Measurements from ENCODE around the gene CDS2. TPM values are rescaled to one million over a fixed set of nuclear protein-coding genes. Genes with fewer than 3 reads are reported as not detected.
A peak's percentile ranks its signal among the peaks of the same experiment; 100 is the strongest.

Gene CDS2
- total RNA-seq, 1 experiment from 2014 or later, result 26.3 TPM

DNA sequence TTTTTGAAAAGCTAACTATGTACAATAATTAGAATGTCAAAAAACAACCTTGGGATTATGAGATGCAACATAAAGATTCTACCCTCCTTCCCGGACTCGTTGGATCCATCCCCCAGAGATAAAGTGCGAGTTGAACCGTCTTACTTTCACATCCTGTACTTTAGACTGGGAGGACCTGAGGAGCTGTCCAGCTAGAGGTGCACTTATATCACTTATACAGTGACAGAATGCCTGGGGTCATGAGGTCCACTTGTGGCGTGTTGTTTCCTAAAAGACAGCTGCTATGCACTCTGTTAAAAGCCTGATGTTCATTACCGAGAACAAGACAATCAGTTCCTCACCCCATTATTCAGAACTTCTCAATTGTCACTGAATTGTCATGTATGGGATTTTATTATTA is 2.1 kb downstream of the CDS2 start:
- ChIA-PET CTCF (interaction anchor here (0.7 to 6.1 kb wide), 13 partner anchors 13 to 521 kb away, joined by 3 to 162 read pairs (median 3); no protein-coding TSS in a partner anchor), POLR2A (interaction anchor here (0.5 to 1.6 kb wide), 7 partner anchors 8 to 393 kb away, joined by 3 to 8 read pairs (median 3); partner anchors contain the start of gene PCNA)
- TF ChIP-seq, protein P1, sequence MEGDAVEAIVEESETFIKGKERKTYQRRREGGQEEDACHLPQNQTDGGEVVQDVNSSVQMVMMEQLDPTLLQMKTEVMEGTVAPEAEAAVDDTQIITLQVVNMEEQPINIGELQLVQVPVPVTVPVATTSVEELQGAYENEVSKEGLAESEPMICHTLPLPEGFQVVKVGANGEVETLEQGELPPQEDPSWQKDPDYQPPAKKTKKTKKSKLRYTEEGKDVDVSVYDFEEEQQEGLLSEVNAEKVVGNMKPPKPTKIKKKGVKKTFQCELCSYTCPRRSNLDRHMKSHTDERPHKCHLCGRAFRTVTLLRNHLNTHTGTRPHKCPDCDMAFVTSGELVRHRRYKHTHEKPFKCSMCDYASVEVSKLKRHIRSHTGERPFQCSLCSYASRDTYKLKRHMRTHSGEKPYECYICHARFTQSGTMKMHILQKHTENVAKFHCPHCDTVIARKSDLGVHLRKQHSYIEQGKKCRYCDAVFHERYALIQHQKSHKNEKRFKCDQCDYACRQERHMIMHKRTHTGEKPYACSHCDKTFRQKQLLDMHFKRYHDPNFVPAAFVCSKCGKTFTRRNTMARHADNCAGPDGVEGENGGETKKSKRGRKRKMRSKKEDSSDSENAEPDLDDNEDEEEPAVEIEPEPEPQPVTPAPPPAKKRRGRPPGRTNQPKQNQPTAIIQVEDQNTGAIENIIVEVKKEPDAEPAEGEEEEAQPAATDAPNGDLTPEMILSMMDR (IDR thresholded peaks at IDR 0.05; ENCODE audit: unreplicated experiment), result no peak
- H3K4me1 Mint-ChIP-seq (ENCODE audit: insufficient read depth, unreplicated experiment), result peaks cover 21% of the 10 kb centered on the region
- intact Hi-C loops (cut with micrococcal nuclease), result no loop called here
- no TSS peak for BruUV-seq (replicated peaks)
- H3K36me3 Mint-ChIP-seq (ENCODE audit: insufficient read depth, unreplicated experiment), result peaks cover 6% of the 10 kb centered on the region
- H3K27ac Mint-ChIP-seq (ENCODE audit: low read depth, unreplicated experiment), result no peak overlapping the region
- no peaks in the 10 kb centered on the region for H3K27me3 Mint-ChIP-seq (ENCODE audit: insufficient read depth, unreplicated experiment)
- H3K4me3 Mint-ChIP-seq (ENCODE audit: unreplicated experiment), result no peak overlapping the region
- no peaks in the 10 kb centered on the region for H3K9me3 Mint-ChIP-seq (ENCODE audit: unreplicated experiment)
- DNase-seq (ENCODE audit: unreplicated experiment), result no peak

DNA sequence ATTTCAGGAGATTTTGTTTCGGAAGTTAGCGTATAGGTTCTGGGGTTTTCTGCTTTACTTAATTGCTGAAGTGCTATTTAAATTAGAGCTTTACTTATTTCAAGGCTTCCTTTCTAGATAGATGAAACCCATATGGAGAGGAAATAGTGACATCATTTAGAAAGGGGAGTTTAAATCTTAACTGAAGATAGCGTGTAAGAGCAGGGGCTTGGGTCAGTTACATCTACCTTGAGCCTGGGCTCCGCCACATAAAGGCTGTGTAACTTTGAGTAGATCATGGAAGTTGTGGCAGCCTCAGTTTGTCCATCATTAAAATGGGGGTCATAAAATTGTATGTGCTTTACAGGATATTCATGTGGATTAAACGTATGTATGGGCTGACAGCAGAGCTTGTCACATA is 4.7 kb downstream of the CDS2 start:
- no peaks in the 10 kb centered on the region for H3K9me3 Mint-ChIP-seq (ENCODE audit: unreplicated experiment)
- POLR2A ChIA-PET, result no interaction called here

DNA sequence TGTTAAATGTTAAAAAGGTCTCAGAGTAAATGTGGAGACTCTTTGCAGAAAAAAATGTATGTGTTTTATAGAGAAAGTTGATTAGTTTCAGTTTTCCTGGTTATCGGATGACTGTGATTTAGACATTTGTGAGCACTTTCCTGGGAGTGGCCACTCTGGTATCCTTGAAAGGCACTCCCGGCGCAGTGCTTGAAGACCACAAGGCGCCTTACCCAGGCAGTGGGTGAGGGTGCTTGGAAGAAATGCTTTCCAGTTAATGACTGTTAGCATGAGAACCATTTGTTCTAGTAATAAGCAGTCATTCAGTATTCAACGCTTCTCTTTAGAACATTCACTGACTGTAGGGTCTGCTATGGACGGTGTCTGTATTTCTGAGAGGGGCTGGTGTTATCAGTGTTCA is 7.2 kb downstream of the CDS2 start:
- no peak for DNase-seq (ENCODE audit: unreplicated experiment)
- ChIA-PET POLR2A (interaction anchor here (1.1 to 1.4 kb wide), 2 partner anchors 14 to 35 kb away, joined by 4 to 6 read pairs; no protein-coding TSS in a partner anchor), CTCF (interaction anchor here (0.7 to 2.8 kb wide), 4 partner anchors 8 to 71 kb away, joined by 3 to 13 read pairs (median 8); partner anchors contain the start of gene CDS2)
- H3K27me3 Mint-ChIP-seq (ENCODE audit: insufficient read depth, unreplicated experiment), result no peaks in the 10 kb centered on the region
- peaks cover 8% of the 10 kb centered on the region for H3K36me3 Mint-ChIP-seq (ENCODE audit: insufficient read depth, unreplicated experiment)
- H3K4me3 Mint-ChIP-seq (ENCODE audit: unreplicated experiment), result no peak overlapping the region
- H3K9me3 Mint-ChIP-seq (ENCODE audit: unreplicated experiment), result no peaks in the 10 kb centered on the region
- no peak overlapping the region for H3K27ac Mint-ChIP-seq (ENCODE audit: low read depth, unreplicated experiment)
- TF ChIP-seq, protein P1 (IDR thresholded peaks at IDR 0.05; ENCODE audit: unreplicated experiment), result no peak
- no TSS peak for BruUV-seq (replicated peaks)
- intact Hi-C loops (cut with micrococcal nuclease), result no loop called here
- H3K4me1 Mint-ChIP-seq (ENCODE audit: insufficient read depth, unreplicated experiment), result no peaks in the 10 kb centered on the region

More for the DNA sequence above, 4.7 kb downstream of the CDS2 start:
- Mint-ChIP-seq H3K4me1 (ENCODE audit: insufficient read depth, unreplicated experiment) (peaks cover 16% of the 10 kb centered on the region), H3K27me3 (ENCODE audit: insufficient read depth, unreplicated experiment) (no peaks in the 10 kb centered on the region), H3K36me3 (ENCODE audit: insufficient read depth, unreplicated experiment) (peaks cover 8% of the 10 kb centered on the region), H3K4me3 (ENCODE audit: unreplicated experiment) (no peak overlapping the region), H3K27ac (ENCODE audit: low read depth, unreplicated experiment) (no peak overlapping the region)
- no TSS peak for BruUV-seq (replicated peaks)
- DNase-seq (ENCODE audit: unreplicated experiment), result no peak
- TF ChIP-seq, protein P1 (IDR thresholded peaks at IDR 0.05; ENCODE audit: unreplicated experiment), result no peak
- CTCF ChIA-PET, result interaction anchor here (0.6 to 2.1 kb wide), 5 partner anchors 26 to 958 kb away, joined by 3 to 19 read pairs (median 4); no protein-coding TSS in a partner anchor
- intact Hi-C loops (cut with micrococcal nuclease), result no loop called here

DNA sequence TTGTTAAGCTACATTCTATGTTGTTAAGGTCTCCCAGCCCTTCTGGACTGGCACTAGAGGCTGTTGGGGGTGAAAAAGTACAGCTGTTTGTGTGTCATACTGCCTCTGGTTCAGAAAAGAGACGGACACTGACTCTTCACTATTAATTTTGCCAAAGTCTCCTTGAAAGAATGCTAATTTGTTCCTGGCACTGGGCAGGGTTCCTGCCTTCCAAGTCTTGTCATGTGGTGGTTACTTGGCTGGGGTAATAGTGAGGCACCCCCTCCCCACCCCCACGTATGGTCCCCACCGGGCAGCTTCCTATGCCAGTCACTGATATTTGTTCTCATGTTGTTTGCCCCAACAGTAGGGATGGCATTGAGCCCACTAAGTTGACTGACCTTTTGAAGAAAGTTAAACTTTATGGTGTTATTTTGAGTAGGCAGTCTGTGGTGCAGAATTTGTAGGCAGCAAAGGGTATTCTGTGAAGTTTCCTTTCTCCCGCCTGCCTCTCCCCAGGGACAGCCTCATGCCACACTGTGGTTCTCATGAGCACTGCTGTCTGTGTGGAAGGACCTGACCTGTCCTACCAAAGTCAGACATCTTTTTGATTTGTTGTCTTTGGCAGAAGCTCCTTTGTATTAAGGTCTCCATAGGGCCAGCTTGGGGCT is 8.7 kb downstream of the CDS2 start:
- intact Hi-C loops (cut with micrococcal nuclease), result no loop called here
- Mint-ChIP-seq H3K27me3 (ENCODE audit: insufficient read depth, unreplicated experiment) (no peaks in the 10 kb centered on the region), H3K9me3 (ENCODE audit: unreplicated experiment) (no peaks in the 10 kb centered on the region), H3K4me3 (ENCODE audit: unreplicated experiment) (no peak overlapping the region), H3K4me1 (ENCODE audit: insufficient read depth, unreplicated experiment) (no peaks in the 10 kb centered on the region), H3K27ac (ENCODE audit: low read depth, unreplicated experiment) (peak overlapping the region; percentile 5), H3K36me3 (ENCODE audit: insufficient read depth, unreplicated experiment) (peaks cover 8% of the 10 kb centered on the region)
- TF ChIP-seq, protein P1 (IDR thresholded peaks at IDR 0.05; ENCODE audit: unreplicated experiment), result no peak
- ChIA-PET POLR2A (no interaction called here), CTCF (interaction anchor here (0.6 to 2.8 kb wide), 3 partner anchors 9 to 70 kb away, joined by 3 to 13 read pairs (median 8); partner anchors contain the start of gene CDS2)
- no TSS peak for BruUV-seq (replicated peaks)
- DNase-seq (ENCODE audit: unreplicated experiment), result no peak

Measured in MCF 10A (cell line).